ENCODE measurements around the gene BRIP1. TPM values are rescaled to one million over a fixed set of nuclear protein-coding genes. Genes with fewer than 3 reads are reported as not detected.

BRIP1 gene
- total RNA-seq, 1 donor: 22.9 TPM

- no peak for TF ChIP-seq CTCF (IDR thresholded peaks at IDR 0.05; ENCODE audit: insufficient read depth, low read depth, low read length)
- DNase-seq (ENCODE audit: low read depth): no peak
- H3K4me3 ChIP-seq (ENCODE audit: low read depth, low read length): no peak overlapping the region
These were observed 106.2 kb downstream of the BRIP1 start for GRCh38 chr17:61757168-61757567.

- TF ChIP-seq CTCF (IDR thresholded peaks at IDR 0.05; ENCODE audit: insufficient read depth, low read depth, low read length): no peak
- no peak for DNase-seq (ENCODE audit: low read depth)
- H3K4me3 ChIP-seq (ENCODE audit: low read depth, low read length): no peak overlapping the region
These were observed 106.8 kb downstream of the BRIP1 start for GRCh38 chr17:61756561-61756960.

- DNase-seq (ENCODE audit: low read depth): no peak
- TF ChIP-seq CTCF (IDR thresholded peaks at IDR 0.05; ENCODE audit: insufficient read depth, low read depth, low read length): no peak
- no peak overlapping the region for H3K4me3 ChIP-seq (ENCODE audit: low read depth, low read length)
These were observed 107.7 kb downstream of the BRIP1 start for GRCh38 chr17:61755668-61756067.

GRCh38 chr17:61755078-61755477, 108.2 kb downstream of the BRIP1 start:
- no peak overlapping the region for H3K4me3 ChIP-seq (ENCODE audit: low read depth, low read length)
- no peak for TF ChIP-seq CTCF (IDR thresholded peaks at IDR 0.05; ENCODE audit: insufficient read depth, low read depth, low read length)
- no peak for DNase-seq (ENCODE audit: low read depth)

- no peak overlapping the region for H3K4me3 ChIP-seq (ENCODE audit: low read depth, low read length)
- no peak for DNase-seq (ENCODE audit: low read depth)
- TF ChIP-seq CTCF (IDR thresholded peaks at IDR 0.05; ENCODE audit: insufficient read depth, low read depth, low read length): no peak
These were observed 109.2 kb downstream of the BRIP1 start for GRCh38 chr17:61754124-61754523.

- no peak for DNase-seq (ENCODE audit: low read depth)
- TF ChIP-seq CTCF (IDR thresholded peaks at IDR 0.05; ENCODE audit: insufficient read depth, low read depth, low read length): no peak
- H3K4me3 ChIP-seq (ENCODE audit: low read depth, low read length): no peak overlapping the region
These were observed 109.6 kb downstream of the BRIP1 start for GRCh38 chr17:61753696-61754095.

GRCh38 chr17:61750656-61751055, 112.7 kb downstream of the BRIP1 start:
- DNase-seq (ENCODE audit: low read depth): no peak
- TF ChIP-seq CTCF (IDR thresholded peaks at IDR 0.05; ENCODE audit: insufficient read depth, low read depth, low read length): no peak
- no peak overlapping the region for H3K4me3 ChIP-seq (ENCODE audit: low read depth, low read length)

Measured in fibroblast of villous mesenchyme (primary cell).